Suprapubic skin (tissue), 4 donors: Measurements from ENCODE around the gene APH1A. TPM values are rescaled to one million over a fixed set of nuclear protein-coding genes. Genes with fewer than 3 reads are reported as not detected.

Experiments
- DNase-seq, 2 donors: peaks; one replicate each; pipeline ENCODE4 v3.0.0-alpha.2; 2019; ENCODE audit warnings: low spot score in 2 of 2
- H3K27ac ChIP-seq: fragments of 200-600 bp; sonication (generic); one replicate; pipeline ENCODE4 v1.5.1; 2019
- H3K27me3 ChIP-seq: fragments of 200-600 bp; sonication (generic); one replicate; pipeline ENCODE4 v1.5.1; 2019
- H3K36me3 ChIP-seq: fragments of 200-600 bp; sonication (generic); one replicate; pipeline ENCODE4 v1.5.1; 2019
- H3K4me1 ChIP-seq: fragments of 200-600 bp; sonication (generic); one replicate; pipeline ENCODE4 v1.5.1; 2019
- H3K4me3 ChIP-seq: fragments of 200-600 bp; sonication (generic); one replicate; pipeline ENCODE4 v1.5.1; 2019; ENCODE audit warnings: mild to moderate bottlenecking
- H3K9me3 ChIP-seq: fragments of 200-600 bp; sonication (generic); one replicate; pipeline ENCODE4 v1.5.1; 2019
- CTCF ChIP-seq, 2 donors: fragments of 200-600 bp in 1 of 2; fragments of 450-650 bp in 1 of 2; sonication (generic) in 1 of 2; IDR thresholded peaks; one replicate each; pipeline ENCODE4 v1.5.1; 2016 to 2019; ENCODE audit warnings: antibody characterized with exemption in 2 of 2, mild to moderate bottlenecking in 1 of 2, moderate library complexity in 1 of 2
- EP300 ChIP-seq: sonication (generic); formaldehyde crosslinking; IDR thresholded peaks from one replicate; pipeline ENCODE4 v1.6.1; 2017; ENCODE audit warnings: antibody characterized with exemption
- POLR2A ChIP-seq, 2 donors: fragments of 450-650 bp; IDR thresholded peaks; one replicate each; pipeline ENCODE4 v1.6.1; 2017; ENCODE audit warnings: antibody characterized with exemption in 2 of 2, mild to moderate bottlenecking in 2 of 2, moderate library complexity in 2 of 2
- POLR2AphosphoS5 ChIP-seq, 3 donors: sonication (generic); formaldehyde crosslinking; IDR thresholded peaks; one replicate each; pipeline ENCODE4 v1.6.1; 2017; ENCODE audit warnings: antibody characterized with exemption in 3 of 3
- WGBS: methylation state at CpG from one replicate; pipeline ENCODE4 v1.1.5; 2018; 5-methylcytosine and 5-hydroxymethylcytosine counted together
- total RNA-seq, 4 donors: library from RNA; depleted of rRNA; stranded (reverse); fragments of >200 nt; gene quantifications; one replicate each; pipeline ENCODE4 v1.1.0, GENCODE V29; 2016

The APH1A gene
- total RNA-seq, 4 donors from 2014 or later: 92.5 to 141 (median 125) TPM

- H3K4me3 ChIP-seq: no peak overlapping the region
- H3K27me3 ChIP-seq: no peaks in the 10 kb centered on the region
- 75% methylated on average over 1 of the region's 1 CpG for WGBS
- peaks cover 28% of the 10 kb centered on the region for H3K36me3 ChIP-seq
- H3K4me1 ChIP-seq: peaks cover 9% of the 10 kb centered on the region
- no peaks in the 10 kb centered on the region for H3K9me3 ChIP-seq
- H3K27ac ChIP-seq: no peak overlapping the region
- DNase-seq: no peak
- TF ChIP-seq POLR2A (IDR thresholded peaks at IDR 0.05) (no peak), EP300 (no peak), CTCF (IDR thresholded peaks at IDR 0.05) (no peak), POLR2AphosphoS5 (IDR thresholded peaks at IDR 0.05) (no peak)
These were observed 19.6 kb upstream of the APH1A start for GRCh38 chr1:150288382-150288781.

- TF ChIP-seq POLR2A (IDR thresholded peaks at IDR 0.05): no peak
- TF ChIP-seq EP300: no peak
- TF ChIP-seq CTCF (IDR thresholded peaks at IDR 0.05): no peak
- no peak for TF ChIP-seq POLR2AphosphoS5 (IDR thresholded peaks at IDR 0.05)
- peaks cover 28% of the 10 kb centered on the region for H3K36me3 ChIP-seq
- H3K9me3 ChIP-seq: no peaks in the 10 kb centered on the region
- peaks cover 29% of the 10 kb centered on the region for H3K4me1 ChIP-seq
- 81% methylated on average over 12 of the region's 12 CpGs for WGBS
- H3K4me3 ChIP-seq: peak overlapping the region; percentile 48
- no peaks in the 10 kb centered on the region for H3K27me3 ChIP-seq
- no peak for DNase-seq
- peak overlapping the region; percentile 98 for H3K27ac ChIP-seq
These were observed 14.4 kb upstream of the APH1A start for GRCh38 chr1:150283260-150283659.

GRCh38 chr1:150282558-150282958 lies 13.7 kb upstream of the APH1A start:
- peak overlapping the region; percentile 98 for H3K27ac ChIP-seq
- H3K4me3 ChIP-seq: peak overlapping the region; percentile 48
- no peak for TF ChIP-seq POLR2A (IDR thresholded peaks at IDR 0.05)
- TF ChIP-seq EP300: no peak
- peak in 1 of 3 donors; percentile 70 for TF ChIP-seq POLR2AphosphoS5 (IDR thresholded peaks at IDR 0.05)
- DNase-seq: peak; percentile 84 to 88
- H3K27me3 ChIP-seq: no peaks in the 10 kb centered on the region
- H3K36me3 ChIP-seq: peaks cover 28% of the 10 kb centered on the region
- H3K9me3 ChIP-seq: no peaks in the 10 kb centered on the region
- peaks cover 29% of the 10 kb centered on the region for H3K4me1 ChIP-seq
- 7% methylated on average over 21 of the region's 21 CpGs for WGBS

- under 1% methylated on average over 46 of the region's 46 CpGs for WGBS
- H3K4me1 ChIP-seq: peaks cover 29% of the 10 kb centered on the region
- no peaks in the 10 kb centered on the region for H3K27me3 ChIP-seq
- H3K9me3 ChIP-seq: no peaks in the 10 kb centered on the region
- H3K36me3 ChIP-seq: peaks cover 22% of the 10 kb centered on the region
- DNase-seq: peak; percentile 97
- H3K4me3 ChIP-seq: peak within 1 kb of the TSS; percentile 48
- TF ChIP-seq POLR2A (IDR thresholded peaks at IDR 0.05) (peak in 1 of 2 donors; percentile 16), CTCF (IDR thresholded peaks at IDR 0.05) (no peak), POLR2AphosphoS5 (IDR thresholded peaks at IDR 0.05) (peak in 2 of 3 donors; percentile 56 to 84), EP300 (peak; percentile 72)
- peak within 1 kb of the TSS; percentile 98 for H3K27ac ChIP-seq
These were observed 13.1 kb upstream of the APH1A start, which contains the start of gene CIART for GRCh38 chr1:150281758-150282557. Gene CIART, plus strand, starts transcription at chr1:150282554. Its CDS starts 714 bp downstream, at chr1:150283268.

GRCh38 chr1:150281221-150281757 lies 12.5 kb upstream of the APH1A start:
- peak; percentile 44 to 64 for TF ChIP-seq CTCF (IDR thresholded peaks at IDR 0.05)
- no peak for TF ChIP-seq EP300
- no peak for TF ChIP-seq POLR2AphosphoS5 (IDR thresholded peaks at IDR 0.05)
- Histone ChIP-seq H3K9me3 (no peaks in the 10 kb centered on the region), H3K27me3 (no peaks in the 10 kb centered on the region), H3K27ac (peak overlapping the region; percentile 98), H3K4me1 (peaks cover 29% of the 10 kb centered on the region), H3K4me3 (peak overlapping the region; percentile 48), H3K36me3 (peaks cover 15% of the 10 kb centered on the region)
- no peak for DNase-seq
- WGBS: under 1% methylated on average over 15 of the region's 15 CpGs
